ENCODE results near the gene CBX2. TPM values are rescaled to one million over a fixed set of nuclear protein-coding genes. Genes with fewer than 3 reads are reported as not detected.

CBX2 gene
- total and polyA plus RNA-seq, 7 donors, result 0.40 to 2.3 (median 0.57) TPM

DNA sequence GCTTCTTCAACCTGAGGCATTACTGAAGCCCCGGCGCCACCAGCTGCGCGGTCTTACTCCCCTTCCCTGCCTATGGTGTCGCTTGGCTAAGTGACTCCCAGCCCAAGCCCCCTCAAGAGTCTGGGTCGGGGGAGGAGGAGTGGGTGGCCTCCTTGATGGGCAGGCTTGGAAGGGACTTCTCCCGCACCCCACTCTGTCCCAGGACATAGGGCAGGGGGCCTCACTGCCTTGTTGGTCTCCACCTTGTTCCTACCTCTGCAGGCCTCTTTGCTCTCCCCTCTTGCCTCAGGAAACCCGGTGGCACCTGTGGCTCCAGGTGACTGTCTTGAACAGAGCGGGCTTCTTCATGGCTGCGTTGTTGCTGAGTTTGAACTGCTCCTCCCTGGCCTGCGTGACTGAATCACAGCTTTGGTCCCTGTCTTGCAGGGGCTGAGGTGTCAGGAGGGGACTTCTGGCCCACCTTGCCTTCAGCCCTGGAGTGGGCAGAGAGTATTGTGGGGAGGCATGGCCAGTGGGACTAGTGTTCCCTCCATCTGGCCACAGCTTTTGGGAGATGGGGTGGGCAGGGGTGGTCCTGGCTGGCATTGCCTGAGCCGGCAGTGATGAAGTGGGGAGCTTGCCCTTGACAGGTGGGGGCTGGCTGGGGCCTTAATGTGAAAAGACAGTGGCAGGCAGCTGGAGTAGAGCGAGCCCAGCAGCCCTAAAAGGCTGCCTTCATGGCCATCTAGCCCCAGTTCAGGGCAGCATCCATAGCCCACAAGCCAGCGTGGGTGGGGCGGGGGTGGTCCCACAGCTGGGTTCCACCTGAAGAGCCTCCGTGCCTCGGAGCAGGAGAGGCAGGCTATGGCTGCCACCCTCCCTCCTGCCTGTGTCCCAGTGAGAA lies 7.3 kb downstream of the CBX2 start:
- 95 to 98% (median 96%) methylated on average over 17 of the region's 17 CpGs for WGBS, 3 donors
- Histone ChIP-seq H3K9me3 (no peaks in the 10 kb centered on the region), H3K27ac (no peak overlapping the region), H3K36me3 (ENCODE audit: insufficient read depth in 1 of 2, low read depth in 1 of 2) (no peaks in the 10 kb centered on the region), H3K27me3 (ENCODE audit: insufficient read depth in 3 of 3, low read length in 2 of 3) (peaks cover 0 to 89% (median 16%) of the 10 kb centered on the region in 3 donors), H3K4me3 (no peak overlapping the region), H3K4me1 (peaks cover under 1% of the 10 kb centered on the region)
- intact Hi-C loops (cut with DNase I), result loop anchor here in 1 of 2 donors (5.0 to 10.0 kb wide), 2 partner anchors 130 to 207 kb away; no protein-coding TSS in a partner anchor
- TF ChIP-seq CTCF (IDR thresholded peaks at IDR 0.05), result no peak
- no peak for ATAC-seq
- no peak for DNase-seq

DNA sequence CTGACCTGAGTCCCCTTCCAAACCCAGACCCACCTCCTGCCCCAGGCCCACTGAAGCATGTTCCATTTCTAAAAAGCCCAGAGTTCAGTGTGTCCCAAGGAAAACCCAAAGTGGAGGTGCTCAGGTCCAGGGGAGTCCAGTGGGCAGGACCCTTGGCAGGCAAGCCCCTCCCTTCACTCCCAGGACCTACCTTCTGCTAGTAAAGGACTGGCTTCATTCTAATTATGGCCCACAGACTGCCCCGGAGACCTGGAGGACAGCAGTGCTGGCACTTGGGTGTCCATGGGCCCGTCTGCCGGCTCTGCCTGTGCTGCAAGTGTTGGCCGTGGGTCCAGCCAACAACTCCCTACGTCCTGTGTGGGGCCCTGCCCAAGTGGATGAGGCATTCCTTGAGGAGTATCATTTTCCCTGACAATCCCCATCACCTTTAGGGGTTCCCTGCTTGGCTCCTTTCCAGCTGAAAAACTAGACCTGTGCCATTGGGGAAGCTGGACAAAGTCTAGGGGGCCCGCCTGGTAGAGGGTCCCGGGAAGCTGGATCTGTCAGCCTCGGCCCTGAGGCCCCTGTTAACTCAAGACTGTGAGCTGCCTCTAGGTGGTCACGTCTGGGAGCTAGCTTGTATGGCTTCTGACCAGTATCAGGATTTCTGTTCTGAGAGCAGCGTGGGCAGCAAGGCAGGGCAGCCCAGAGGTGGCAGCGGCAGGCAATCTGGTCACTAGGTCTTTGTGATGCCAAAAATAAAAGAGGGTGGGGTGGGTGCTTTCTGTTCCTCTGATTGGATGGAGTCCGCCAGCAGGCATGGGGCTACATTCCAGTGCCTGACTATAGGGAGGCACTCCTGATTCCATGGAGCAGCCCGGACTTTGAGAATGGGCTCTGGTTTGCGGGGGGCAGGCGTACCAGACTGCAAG lies 8.2 kb downstream of the CBX2 start:
- H3K27me3 ChIP-seq (ENCODE audit: insufficient read depth in 3 of 3, low read length in 2 of 3), result peaks cover 0 to 89% (median 23%) of the 10 kb centered on the region in 3 donors
- intact Hi-C loops (cut with DNase I), result loop anchor here in 1 of 2 donors (5.0 to 10.0 kb wide), 2 partner anchors 129 to 206 kb away; no protein-coding TSS in a partner anchor
- H3K4me3 ChIP-seq, result no peak overlapping the region
- no peak for TF ChIP-seq CTCF (IDR thresholded peaks at IDR 0.05)
- H3K9me3 ChIP-seq, result no peaks in the 10 kb centered on the region
- WGBS, 3 donors, result 85 to 95% (median 88%) methylated on average over 13 to 15 of the region's 15 CpGs
- no peaks in the 10 kb centered on the region for H3K4me1 ChIP-seq
- ATAC-seq (no peak), DNase-seq (no peak)
- no peak overlapping the region for H3K27ac ChIP-seq
- H3K36me3 ChIP-seq (ENCODE audit: insufficient read depth in 1 of 2, low read depth in 1 of 2), result no peaks in the 10 kb centered on the region

DNA sequence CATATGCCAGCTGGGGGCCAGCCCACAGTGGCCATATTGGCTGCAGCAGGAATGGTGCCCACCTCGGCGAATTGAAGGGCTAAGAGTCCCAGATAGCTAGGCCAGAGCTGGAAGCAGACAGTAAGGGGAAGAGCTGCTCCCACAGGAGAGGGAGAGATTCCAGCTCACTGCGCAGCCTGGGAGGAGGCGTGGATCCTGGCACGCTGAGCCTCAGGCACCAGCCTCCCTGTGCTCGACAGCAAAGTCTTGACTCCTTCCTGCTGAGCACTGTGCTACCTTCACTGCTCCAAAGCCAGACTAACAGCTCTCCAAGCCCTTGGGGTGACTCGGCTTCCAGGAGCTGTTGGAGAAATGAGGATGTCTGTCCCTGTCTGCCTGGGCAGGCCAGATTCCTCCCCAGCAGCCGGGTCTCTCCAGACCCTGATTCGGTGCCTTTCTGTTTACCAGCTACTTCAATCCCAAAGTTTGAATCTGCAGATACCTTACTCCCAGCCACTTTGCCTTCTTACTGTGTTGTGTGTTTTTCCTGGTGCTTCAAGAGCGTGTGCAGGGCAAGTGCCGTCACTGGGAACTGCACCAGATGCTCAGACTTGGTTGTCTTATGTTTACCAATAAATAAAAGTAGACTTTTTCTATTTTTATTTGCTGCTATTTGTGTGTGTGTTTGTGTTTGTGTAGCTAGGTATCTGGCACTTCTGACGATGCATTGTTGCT lies 9.1 kb downstream of the CBX2 start:
- Histone ChIP-seq H3K27me3 (ENCODE audit: insufficient read depth in 3 of 3, low read length in 2 of 3) (peaks cover 0 to 89% (median 31%) of the 10 kb centered on the region in 3 donors), H3K9me3 (no peaks in the 10 kb centered on the region), H3K4me1 (no peaks in the 10 kb centered on the region), H3K4me3 (no peak overlapping the region), H3K27ac (no peak overlapping the region), H3K36me3 (ENCODE audit: insufficient read depth in 1 of 2, low read depth in 1 of 2) (no peaks in the 10 kb centered on the region)
- ATAC-seq (no peak), DNase-seq (no peak)
- intact Hi-C loops (cut with DNase I), result loop anchor here in 1 of 2 donors (5.0 to 10.0 kb wide), 2 partner anchors 128 to 205 kb away; no protein-coding TSS in a partner anchor
- TF ChIP-seq CTCF (IDR thresholded peaks at IDR 0.05), result no peak
- WGBS, 3 donors, result 84 to 86% (median 85%) methylated on average over 9 to 12 of the region's 12 CpGs

DNA sequence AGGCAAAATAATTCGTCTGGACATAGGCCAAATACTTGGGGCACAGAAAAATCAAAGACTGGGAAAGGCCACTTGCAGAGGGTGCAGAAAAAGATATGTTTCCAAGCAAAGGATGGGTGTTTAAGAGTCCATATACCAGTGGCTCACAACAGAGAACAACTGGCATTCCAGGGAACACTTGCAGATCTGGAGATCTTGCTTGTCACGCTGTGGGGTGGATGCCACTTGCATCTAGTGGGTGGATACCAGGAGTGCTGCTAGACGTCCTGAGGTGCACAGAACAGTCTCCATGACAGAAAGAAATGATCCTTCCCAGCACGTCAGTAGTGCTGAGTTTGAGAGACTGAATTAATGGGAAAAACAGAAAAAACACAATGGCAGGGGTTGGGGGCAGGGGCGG lies 10.5 kb downstream of the CBX2 start:
- DNase-seq (no peak), ATAC-seq (no peak)
- no peaks in the 10 kb centered on the region for H3K36me3 ChIP-seq (ENCODE audit: insufficient read depth in 1 of 2, low read depth in 1 of 2)
- H3K27me3 ChIP-seq (ENCODE audit: insufficient read depth in 3 of 3, low read length in 2 of 3), result peaks cover 0 to 91% (median 37%) of the 10 kb centered on the region in 3 donors
- no peak overlapping the region for H3K27ac ChIP-seq
- no peaks in the 10 kb centered on the region for H3K9me3 ChIP-seq
- WGBS, 3 donors, result 78 to 89% (median 80%) methylated on average over 5 of the region's 5 CpGs
- peaks cover 7% of the 10 kb centered on the region for H3K4me1 ChIP-seq
- TF ChIP-seq CTCF (IDR thresholded peaks at IDR 0.05), result no peak
- H3K4me3 ChIP-seq, result no peak overlapping the region
- intact Hi-C loops (cut with DNase I), result loop anchor here in 1 of 2 donors (5.0 to 10.0 kb wide), 2 partner anchors 126 to 204 kb away; no protein-coding TSS in a partner anchor

Data from psoas muscle (tissue), 8 donors.